ENCODE data around the gene ACOX1.
"Not testable (repeated sequence)": the region's sequence is repeated elsewhere in the genome, so short reads cannot be mapped to it uniquely, and the experiment has no call there.

The ACOX1 gene

DNA sequence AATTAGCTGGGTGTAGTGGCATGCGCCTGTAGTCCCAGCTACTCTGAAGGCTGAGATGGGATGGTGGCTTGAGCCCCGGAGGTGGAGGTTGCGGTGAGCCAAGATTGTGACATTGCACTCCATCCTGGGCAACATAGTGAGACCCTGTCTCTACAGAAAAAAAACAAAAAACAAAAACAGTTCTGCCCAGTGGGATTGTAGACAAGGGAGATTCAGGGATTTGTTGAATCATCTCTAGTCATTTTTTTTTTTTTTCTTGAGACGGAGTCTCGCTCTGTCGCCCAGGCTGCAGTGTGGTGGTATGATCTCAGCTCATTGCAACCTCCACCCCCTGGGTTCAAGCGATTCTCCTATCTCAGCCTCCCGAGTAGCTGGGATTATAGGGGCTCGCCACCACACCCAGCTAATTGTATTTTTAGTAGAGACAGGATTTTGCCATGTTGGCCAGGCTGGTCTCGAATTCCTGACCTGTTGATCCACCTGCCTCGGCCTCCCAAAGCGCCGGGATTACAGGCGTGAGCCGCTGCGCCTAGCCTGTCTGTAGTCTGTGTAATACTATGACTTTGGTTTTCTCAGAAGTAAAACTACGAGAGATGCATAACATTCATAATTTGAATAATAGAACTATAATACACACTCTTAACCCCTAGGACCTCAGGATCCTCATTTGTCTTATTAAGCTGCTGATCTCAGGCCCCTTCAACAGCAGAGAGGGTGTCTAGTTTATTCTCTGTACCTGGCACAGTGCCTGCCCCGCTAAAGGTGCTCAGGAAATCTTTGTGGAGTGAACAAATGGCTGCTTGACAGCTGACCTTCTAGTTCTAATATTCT, 1.4 kb upstream of the ACOX1 start:
- DNase-seq = peak; percentile 12

DNA sequence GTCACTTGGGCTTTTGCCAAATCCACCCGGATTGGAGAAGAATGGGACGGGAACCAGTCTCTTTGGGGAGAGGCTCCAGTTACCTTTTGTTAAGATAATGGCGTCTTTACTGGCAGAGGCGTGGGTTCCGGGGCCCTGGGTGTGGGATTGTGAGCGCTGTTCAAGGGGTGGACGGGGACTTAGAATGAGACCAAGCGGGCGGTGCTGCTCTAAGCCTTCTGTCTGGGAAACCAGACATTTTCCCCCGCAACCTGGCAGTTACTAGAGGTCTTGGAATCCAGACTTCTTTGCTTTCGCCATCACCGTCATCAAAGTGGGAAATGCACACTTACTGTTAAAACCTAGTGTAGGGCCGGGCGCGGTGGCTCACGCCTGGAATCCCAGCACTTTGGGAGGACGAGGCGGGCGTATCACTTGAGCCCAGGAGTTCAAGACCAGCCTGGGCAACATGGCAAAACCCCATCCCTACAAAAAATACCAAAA, 780 bp upstream of the ACOX1 start:
- no peak for DNase-seq

DNA sequence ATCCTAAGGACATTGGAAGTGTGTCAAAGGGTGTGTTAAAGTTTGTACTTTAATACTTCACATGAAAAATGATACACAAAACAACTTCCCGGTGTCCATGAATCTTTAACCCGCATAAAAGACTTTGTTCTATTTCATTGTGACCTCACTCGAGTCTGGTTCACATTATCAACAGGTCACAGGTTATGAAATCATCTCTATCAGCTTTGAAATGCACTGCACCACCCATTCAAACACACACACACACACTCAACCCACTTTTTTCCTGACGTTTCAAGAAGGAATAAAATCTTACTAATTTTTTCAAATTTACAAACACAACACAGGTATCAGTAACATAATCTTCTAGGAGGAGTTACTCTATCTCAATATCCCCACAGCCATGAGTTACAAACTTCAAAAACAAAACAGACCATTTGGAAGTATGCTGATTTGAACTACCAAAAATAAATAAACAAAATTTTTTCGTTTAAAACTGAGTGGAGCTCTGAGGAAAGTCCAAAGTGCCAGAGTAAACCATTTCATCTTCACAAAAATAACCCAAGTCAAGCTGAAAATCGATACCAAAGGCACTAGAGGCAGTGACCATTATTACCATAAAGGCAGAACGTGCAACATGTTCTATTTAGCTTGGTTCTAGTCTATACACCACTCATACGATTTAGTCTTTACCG, 2.7 kb downstream of the ACOX1 start:
- DNase-seq = no peak

DNA sequence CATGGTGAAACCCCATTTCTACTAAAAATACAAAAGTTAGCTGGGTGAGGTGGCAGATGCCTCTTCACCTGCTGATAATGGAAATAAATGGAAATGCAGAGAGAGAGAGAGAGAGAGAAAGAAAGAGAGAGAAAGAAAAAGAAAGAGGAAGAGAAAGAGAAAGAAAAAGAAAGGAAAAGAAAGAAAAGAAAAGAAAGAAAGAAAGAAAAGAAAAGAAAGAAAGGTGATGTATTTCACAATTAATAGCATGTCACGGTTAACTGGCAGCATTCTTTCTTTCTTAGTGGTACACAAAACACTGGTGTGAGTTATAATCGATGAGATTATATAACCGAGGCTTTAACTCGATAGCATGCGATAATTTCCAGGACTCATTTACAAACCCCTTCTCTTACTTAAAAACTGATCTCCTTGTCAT, 3.2 kb downstream of the ACOX1 start:
- no peak for DNase-seq

DNA sequence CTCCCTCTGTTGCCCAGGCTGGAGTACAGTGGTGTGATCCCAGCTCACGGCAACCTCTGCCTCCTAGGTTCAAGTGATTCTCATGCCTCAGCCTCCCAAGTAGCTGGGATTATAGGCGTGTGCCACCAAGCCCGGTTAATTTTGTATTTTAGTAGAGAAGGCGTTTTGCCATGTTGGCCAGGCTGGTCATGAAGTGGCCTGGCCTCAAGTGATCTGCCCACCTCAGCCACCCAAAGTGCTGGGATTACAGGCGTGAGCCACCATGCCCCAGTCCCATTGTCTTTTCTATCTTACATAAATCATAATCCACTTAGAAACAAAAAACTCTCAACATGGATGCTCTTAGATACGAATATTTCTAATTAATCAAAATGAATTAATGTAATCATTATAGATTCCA, 3.8 kb downstream of the ACOX1 start:
- not testable (repeated sequence) for DNase-seq

DNA sequence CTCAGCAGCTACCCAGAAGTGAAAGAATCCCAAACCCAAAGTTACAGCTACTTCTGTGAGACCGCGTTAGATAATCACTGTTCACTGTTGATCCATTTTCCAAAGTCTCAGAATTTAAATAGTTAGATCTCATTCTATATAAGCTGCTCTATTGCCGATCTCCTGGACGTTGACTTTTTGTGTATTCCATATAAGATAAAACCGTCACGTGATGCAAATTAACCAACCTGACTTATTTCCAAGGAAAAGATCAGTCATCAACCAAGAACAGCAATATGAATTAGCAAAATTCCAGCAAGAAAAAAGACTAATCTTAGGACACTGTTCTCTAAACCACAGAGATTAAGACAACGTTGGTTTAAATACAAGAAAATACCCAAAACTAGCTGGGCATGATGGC, 8.3 kb downstream of the ACOX1 start:
- DNase-seq = no peak

DNA sequence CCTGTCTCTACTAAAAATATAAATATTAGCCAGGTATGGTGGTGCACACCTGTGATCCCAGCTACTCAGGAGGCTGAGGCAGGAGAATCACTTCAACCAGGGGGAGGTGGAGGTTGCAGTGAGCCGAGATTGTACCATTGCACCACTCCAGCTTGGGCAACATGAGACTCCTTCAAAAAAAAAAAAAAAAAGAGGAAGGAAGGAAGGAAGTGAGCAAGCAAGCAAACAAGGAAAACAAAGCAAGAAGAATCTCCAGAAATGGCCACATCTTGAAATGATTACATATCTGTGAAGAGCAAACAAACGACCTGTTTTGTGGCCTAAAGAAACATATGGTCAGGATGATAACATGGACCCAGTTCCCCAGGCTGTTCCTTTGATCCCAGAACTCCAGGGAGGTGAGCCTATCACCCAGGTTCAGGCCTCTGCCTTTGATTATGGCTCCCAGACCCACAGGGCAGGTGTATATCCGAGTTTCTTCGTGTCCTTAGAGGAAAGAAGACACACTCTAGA, 8.9 kb downstream of the ACOX1 start:
- no peak for DNase-seq

DNA sequence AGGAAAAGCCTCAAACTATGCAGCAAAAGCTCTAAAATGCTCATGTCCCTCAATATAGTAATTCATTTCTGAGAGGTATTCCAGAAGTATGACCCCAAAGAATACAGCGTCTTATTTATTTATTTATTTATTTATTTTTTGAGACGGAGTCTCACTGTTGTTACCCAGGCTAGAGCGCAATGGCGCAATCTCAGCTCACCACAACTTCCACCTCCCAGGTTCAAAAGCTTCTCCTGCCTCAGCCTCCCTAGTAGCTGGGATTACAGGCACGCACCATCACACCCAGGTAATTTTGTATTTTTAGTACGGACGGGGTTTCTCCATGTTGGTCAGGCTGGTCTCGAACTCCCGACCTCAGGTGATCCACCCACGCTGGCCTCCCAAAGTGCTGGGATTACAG, 9.9 kb downstream of the ACOX1 start:
- not testable (repeated sequence) for DNase-seq

DNA sequence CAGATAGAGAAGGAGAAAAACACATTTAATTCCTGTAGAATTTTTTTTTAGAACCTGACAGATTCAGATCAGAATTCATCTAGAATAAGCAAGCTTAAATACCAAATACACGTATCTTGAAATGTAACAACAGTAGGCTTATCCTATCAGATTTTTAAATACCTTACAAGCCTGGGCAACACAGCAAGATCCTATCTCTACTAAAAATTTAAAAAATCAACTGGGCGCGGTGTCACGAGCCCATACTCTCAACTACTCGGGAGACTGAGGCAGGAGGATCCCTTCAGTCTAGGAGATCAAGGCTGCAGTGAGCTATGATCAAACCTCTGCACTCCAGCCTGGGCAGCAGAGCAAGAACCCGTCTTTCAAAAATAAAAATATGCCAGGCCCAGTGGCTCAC, 13.5 kb downstream of the ACOX1 start:
- DNase-seq = no peak

DNA sequence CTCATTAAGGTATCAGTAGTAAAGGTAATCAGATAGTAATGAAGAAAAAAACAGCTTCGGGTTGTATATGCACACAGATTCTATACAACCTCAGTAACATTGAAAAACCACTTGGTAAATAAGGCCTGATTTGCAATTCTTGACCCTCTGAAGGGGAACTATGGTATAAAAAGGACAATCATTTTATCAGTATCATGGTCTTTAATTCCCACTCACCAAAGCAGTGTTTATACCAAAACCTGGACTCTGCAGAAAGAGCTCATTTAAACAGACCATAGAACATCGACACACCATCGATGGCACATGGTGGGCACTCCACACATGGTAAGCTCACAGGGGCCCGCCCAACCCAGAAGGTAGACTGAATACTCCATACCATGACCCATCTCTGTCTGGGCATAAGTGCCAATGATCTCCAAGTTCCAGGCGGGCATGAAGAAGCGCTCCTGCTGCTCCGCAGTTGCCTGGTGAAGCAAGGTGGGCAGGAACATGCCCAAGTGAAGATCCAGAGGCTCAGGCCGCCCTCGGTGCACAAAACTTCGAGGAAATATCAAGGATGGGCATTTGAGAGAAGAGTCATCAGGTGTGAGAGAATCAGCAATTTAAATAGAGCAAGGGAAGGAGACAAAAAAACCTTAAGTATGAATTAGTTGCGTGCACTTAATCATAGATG, 19.0 kb downstream of the ACOX1 start:
- no peak for DNase-seq

DNA sequence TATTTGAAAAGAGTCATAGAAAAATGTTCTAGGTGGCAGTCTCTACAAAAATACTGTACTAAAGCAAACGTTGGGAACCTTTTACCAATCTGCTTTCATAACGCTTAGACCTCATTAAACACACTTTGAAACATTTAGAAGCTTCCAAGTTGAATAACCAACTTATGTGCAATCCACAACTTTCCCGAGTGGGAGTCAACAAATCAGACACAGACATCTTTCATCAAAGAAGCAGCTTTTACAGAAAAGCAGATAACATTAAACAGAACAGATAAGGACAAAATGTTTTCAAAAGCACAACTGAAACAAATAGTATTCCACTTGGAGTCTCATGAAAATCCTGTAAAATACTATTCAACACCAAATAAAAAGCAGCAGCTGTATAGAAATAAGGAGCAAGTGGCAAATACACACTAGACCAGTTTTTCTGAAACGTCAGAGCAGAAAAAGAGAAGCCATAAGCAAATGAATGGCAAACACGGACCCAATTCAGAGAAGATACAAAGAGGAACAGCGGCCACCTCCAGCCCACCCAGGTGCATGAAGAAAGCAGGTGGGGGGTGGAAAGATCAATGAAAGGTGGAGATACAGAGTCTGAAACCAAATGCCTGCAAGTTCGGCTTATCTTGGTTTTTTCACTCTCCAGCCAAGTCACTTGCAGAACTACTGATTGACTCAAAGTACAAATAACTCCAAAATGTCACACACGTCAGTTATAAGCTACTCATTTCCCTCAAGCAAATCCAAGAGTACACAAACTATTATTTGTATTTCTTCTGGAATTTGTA, 19.7 kb downstream of the ACOX1 start:
- no peak for DNase-seq

DNA sequence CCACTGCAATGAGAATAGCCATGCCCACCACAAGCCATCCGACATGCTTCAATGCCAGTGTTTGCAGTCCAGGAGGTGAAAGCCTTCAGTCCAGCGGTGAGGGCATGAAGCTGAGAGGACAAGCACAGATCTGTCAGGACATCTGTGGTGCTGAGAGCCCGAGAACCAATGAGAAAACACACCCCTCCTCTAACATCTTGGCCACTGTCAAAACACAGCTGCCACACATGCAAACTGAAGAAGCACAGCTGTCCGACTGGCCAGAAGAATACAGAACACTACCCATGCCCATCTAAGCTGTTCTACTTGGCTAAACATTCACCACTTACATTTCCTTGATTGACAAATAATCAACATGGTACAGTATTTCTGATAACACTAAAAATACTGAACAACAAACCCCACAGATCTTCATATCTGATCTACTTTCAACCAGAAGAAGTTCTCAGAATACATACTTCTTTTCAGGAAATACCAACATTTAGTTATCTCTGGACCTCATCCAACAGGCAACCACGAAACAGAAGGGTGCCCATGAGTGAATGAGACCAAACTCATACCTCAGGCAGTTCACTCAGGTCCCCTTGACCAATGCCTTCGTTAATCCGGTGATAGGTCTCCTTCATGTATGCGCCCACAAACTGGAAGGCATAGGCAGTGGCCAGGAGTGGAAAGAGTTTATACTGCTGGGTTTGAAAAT, 28.0 kb downstream of the ACOX1 start:
- no peak for DNase-seq

DNA sequence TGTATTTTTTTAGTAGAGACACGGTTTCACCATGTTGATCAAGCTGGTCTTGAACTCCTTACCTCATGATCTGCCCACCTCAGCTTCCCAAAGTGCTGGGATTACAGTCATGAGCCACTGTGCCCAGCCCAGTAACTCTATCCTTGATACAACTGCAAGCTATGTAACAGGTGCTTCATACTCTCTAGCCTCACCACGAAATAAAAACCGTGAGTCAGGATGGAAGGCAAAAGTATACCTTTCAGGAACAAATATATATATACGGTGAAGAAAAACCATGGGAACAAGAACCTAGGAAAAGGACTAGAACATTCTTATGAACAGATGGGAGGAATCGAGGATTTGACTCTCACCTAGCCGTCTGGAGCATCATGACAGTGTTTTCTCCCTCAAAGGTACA, 28.5 kb downstream of the ACOX1 start:
- DNase-seq = no peak

DNA sequence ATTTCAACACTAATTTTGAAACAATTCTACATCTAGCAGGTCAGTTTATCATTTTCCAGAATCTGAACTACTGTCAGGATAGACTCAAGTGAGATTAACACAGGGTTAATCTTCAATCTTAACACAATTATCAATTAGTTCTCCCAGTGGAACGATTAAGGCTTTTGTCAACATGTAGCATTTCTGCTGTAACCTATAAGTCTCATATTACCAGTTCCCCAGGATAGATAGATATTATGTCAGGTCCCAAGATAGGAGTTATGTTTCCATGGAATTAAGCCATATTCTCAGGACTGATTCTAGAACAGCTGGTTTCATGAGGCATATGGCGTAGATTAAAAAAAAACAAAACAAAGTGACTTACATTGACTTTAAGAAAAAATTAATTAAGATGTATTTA, 33.8 kb downstream of the ACOX1 start:
- DNase-seq = no peak

DNA sequence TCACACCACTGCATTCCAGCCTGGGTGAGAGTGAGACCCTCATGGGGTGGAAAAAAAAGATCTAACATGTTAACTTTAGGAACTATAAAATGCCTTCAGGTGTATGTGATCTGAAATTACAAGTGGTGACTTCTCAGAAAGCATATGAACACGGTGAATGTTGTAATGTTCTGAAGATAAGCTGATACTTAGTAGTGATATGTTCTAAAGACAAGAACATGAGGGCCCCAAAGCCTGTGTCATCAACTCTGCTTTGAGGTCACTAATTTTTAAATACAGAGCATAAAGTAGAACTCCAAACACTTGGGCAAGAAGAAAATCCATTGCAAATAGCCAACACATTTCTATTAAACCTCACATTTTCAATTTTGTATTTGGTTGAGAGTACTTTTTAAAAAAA, 35.5 kb downstream of the ACOX1 start:
- DNase-seq = no peak

DNA sequence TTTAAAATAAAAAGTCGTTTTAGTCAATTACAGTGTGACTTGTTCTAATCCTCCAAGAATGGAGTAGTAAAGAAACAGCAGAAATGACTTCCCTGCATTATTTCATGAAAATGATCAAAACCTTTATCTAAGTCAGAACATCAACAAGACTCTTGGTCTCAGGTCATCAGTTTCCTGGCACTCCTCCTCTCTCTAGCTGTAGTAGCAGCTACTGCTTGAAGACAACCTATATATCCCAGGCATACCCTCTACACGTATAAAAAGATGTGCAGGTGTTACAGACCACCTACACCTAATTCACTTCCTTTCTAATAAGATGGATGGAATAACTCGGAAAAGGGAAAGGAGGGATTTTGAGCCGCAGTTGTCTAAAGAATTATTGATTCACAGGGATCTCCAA, 36.5 kb downstream of the ACOX1 start:
- no peak for DNase-seq

DNA sequence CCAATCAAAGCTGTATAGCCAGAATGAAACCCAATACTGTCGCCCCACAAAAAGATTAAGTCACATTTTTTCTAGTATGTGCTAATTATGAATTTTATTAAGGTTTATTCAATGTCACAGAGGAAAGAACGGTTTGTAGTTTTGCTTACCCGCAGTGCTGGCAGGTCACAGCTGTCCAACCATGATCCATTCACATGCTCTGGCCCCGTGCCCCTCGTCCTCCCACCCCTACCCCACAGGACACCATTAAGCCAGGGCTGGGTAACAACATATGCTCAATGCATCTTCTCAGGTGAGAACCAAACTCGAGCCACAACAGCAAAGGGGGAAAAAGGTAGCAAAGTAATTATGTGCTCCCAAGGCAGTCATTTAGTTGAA, 37.5 kb downstream of the ACOX1 start:
- no peak for DNase-seq

DNA sequence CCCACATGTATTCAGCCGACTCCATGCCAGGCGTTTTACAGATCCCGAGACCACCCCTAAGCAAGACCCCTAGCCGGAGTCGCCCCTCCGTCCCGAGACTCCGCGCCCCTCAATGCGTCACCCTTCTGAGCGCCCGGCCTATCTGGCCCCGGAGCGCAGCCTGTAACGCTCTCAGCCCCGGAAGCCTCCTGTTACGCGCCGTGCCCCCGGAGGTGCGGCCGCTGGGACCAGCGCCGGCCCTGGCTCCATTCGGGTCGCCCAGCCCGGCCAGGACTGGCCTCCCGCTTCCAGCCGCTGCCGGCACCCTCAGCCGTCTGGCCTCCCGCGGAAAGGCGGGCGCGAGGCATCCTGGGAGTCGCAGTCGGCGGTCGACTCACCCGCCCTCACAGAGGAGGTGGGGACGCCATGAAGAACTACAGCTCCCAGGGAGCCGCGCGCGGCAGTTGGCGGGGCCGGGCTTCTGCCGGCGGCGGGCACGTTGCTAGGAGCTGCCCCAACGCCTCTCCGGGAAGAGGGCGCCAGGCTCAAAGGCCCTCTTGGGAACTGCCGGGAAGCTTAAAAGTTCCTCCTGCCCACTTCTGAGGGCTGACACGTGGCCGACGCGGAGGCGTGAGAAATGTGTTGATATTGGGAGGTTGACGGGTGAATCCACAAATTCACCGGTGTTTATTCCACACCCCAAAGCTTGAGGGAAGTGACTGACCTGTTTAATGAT, 38.1 kb downstream of the ACOX1 start, which contains the start of gene FBF1:
Gene FBF1 (minus strand): TSS at position 316 of the 715 bp plus-strand sequence. CDS start 2,893 bp downstream, outside the sequence.
- peak; percentile 81 for DNase-seq

DNA sequence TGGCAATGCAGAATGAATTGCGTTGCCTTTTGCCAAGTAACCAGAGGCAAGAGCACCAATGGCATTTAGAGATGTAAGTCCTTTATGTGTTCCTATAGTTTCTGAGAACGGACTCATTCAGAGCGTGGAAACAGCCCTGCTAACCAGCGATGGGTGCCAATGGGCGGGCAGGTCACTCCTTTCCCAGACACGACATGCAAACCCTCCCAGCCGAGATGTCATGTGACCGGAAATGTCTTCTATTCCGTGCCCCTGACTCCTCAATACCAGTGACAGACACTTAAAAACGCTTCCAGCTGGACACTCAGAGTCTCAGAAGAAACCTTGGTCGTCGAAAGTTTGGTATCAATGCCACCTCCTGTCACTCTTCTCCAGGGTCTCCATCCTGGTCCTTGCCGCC, 41.3 kb downstream of the ACOX1 start:
- no peak for DNase-seq

DNA sequence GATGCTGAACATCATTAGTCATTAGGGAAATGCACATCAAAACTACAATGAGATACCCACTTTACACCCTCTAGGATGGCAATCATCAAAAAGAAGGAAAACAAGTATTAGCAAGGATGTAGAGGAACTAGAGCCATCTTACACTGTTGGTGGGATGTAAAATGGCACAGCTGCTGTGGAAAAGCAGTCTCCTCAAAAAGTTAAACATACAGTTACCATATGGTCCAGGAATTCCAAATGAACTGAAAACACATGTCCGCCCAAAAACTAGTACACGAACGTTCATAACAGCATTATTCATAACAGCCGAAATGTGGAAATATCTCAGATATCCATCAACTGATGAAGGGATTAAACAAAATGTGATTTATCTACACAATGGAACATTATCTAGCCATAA, 45.2 kb downstream of the ACOX1 start:
- DNase-seq = no peak

DNA sequence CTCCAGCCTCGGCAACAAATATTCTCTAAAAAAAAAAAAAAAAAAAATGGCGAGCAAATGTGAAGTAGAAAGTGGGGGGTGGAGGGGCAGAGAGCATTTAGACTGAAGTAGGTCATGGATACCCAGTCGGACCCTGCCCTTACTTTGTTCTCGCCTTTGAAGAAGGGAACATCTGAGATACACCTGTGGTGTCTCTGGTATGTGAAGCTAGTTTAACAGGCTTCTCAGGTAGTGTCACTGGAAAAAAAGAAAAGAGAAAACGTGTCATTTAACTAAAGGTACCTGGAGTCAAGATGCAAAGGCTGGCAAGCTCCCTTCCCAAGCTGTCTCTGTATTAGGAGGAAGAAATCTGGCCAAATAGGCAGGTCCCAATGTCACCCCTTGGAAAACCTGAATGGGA, 46.1 kb downstream of the ACOX1 start:
- no peak for DNase-seq
